ENCODE data around the gene CARD14.

CARD14 gene

DNA sequence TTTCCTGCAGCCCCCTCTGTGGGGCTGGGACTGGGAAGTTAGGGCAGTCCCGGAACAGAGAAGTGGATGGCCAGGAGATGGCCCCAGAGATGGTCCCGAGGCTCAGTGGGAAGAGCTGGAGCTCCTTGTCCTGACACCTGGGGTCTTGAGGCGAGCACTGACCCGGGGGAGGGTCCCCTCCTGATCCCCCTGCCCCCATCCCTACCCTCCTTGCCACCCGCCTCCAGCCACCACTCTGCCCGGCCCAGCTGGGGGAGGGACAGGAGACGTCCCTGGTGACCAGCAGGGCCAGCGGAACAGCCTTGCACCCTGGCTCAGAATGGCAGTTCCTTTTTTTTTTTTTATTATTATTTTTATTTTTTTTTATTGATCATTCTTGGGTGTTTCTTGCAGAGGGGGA, 76.9 kb downstream of the CARD14 start:
- Histone ChIP-seq H2AFZ (ENCODE audit: low read length) (no peak overlapping the region), H3F3A (ENCODE audit: low read depth) (no peaks in the 10 kb centered on the region), H3K27me3 (ENCODE audit: insufficient read depth, low read length, poor library complexity, severe bottlenecking) (no peaks in the 10 kb centered on the region), H3K36me3 (ENCODE audit: insufficient read depth, low read length) (no peaks in the 10 kb centered on the region), H3K79me2 (ENCODE audit: insufficient read depth, low read length) (no peaks in the 10 kb centered on the region), H3K4me2 (ENCODE audit: low read depth, low read length, poor library complexity, severe bottlenecking) (no peak overlapping the region), H3K9ac (ENCODE audit: low read depth, low read length, poor library complexity, severe bottlenecking) (no peak overlapping the region), H3K4me3 (ENCODE audit: low read length, poor library complexity, severe bottlenecking) (no peak overlapping the region), H4K20me1 (ENCODE audit: insufficient read depth, low read length, poor library complexity, severe bottlenecking) (no peaks in the 10 kb centered on the region), H3K9me2 (replicated peaks; ENCODE audit: low read depth, low read length) (no peaks in the 10 kb centered on the region), H3K9me3 (ENCODE audit: insufficient read depth, low read depth, low read length) (no peaks in the 10 kb centered on the region), H3K4me1 (ENCODE audit: insufficient read depth, low read length, poor library complexity, severe bottlenecking) (no peaks in the 10 kb centered on the region)
- TF ChIP-seq EZH2phosphoT487 (IDR thresholded peaks at IDR 0.05; ENCODE audit: borderline replicate concordance) (no peak), CTCF (conservative IDR thresholded peaks at IDR 0.05; ENCODE audit: low read length) (no peak)

DNA sequence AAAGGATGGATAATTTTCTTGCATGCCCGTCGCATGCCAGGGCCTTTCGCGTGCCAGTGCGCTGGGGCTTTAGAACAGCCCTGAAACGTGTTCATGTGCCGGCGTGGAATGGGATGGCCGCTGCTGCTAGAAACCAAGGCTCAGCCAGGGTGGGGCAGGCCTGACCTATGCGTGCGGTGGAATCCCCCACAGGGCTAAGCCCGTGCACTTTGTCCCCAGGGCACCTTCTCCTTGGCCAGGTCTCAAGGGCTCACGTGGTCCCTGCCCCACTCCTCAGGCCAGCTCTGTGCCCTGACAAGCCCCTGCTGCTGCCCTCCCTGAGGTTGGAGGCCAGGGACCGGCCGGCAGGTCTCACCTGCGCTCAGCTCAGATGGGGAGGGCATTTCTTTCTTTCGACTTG, 77.7 kb downstream of the CARD14 start:
- H3K36me3 ChIP-seq (ENCODE audit: insufficient read depth, low read length): no peaks in the 10 kb centered on the region
- no peak overlapping the region for H2AFZ ChIP-seq (ENCODE audit: low read length)
- no peaks in the 10 kb centered on the region for H4K20me1 ChIP-seq (ENCODE audit: insufficient read depth, low read length, poor library complexity, severe bottlenecking)
- no peaks in the 10 kb centered on the region for H3K9me2 ChIP-seq (replicated peaks; ENCODE audit: low read depth, low read length)
- H3K27me3 ChIP-seq (ENCODE audit: insufficient read depth, low read length, poor library complexity, severe bottlenecking): no peaks in the 10 kb centered on the region
- no peaks in the 10 kb centered on the region for H3K4me1 ChIP-seq (ENCODE audit: insufficient read depth, low read length, poor library complexity, severe bottlenecking)
- no peaks in the 10 kb centered on the region for H3F3A ChIP-seq (ENCODE audit: low read depth)
- no peaks in the 10 kb centered on the region for H3K79me2 ChIP-seq (ENCODE audit: insufficient read depth, low read length)
- no peak for TF ChIP-seq EZH2phosphoT487 (IDR thresholded peaks at IDR 0.05; ENCODE audit: borderline replicate concordance)
- no peak for TF ChIP-seq CTCF (conservative IDR thresholded peaks at IDR 0.05; ENCODE audit: low read length)
- H3K9ac ChIP-seq (ENCODE audit: low read depth, low read length, poor library complexity, severe bottlenecking): no peak overlapping the region
- no peaks in the 10 kb centered on the region for H3K9me3 ChIP-seq (ENCODE audit: insufficient read depth, low read depth, low read length)
- H3K4me3 ChIP-seq (ENCODE audit: low read length, poor library complexity, severe bottlenecking): no peak overlapping the region
- no peak overlapping the region for H3K4me2 ChIP-seq (ENCODE audit: low read depth, low read length, poor library complexity, severe bottlenecking)

DNA sequence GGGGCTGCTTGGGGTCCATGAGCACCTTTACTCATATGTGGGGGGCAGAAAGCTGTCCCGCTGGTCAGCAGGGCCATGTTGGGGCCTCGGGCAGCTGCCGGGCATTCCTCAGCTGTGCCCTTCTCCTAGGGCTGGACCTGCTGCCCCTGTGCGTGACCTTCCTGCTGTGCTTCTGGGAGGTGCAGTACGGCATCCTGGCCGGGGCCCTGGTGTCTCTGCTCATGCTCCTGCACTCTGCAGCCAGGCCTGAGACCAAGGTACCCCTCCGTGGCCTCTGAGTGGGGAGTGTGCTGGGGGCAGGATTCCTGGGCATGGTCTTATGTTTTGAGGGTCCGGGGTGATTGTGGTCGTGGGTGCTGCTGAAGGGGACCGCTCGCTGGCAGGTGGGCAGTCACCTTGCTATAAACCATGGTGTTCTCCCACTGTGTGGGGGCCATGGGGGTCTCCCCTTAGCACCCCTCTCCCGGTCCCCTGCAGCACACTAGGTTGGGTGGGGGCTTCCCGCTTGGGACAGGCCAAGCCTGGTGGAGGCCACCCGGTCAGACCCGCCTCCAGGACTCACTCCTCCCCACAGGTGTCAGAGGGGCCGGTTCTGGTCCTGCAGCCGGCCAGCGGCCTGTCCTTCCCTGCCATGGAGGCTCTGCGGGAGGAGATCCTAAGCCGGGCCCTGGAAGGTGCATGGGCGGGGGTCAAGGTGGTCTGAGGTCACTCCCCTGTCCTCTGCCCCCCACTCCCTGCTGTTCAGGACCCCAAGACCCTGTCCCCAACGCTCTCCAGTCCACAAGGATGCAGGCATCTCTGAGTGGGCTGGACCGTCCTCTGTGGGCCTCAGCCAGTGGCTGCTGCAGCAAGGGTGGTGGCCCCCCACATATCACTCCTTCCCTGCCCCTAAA, 78.4 kb downstream of the CARD14 start:
- no peaks in the 10 kb centered on the region for H3K9me3 ChIP-seq (ENCODE audit: insufficient read depth, low read depth, low read length)
- no peak for TF ChIP-seq CTCF (conservative IDR thresholded peaks at IDR 0.05; ENCODE audit: low read length)
- no peak for TF ChIP-seq EZH2phosphoT487 (IDR thresholded peaks at IDR 0.05; ENCODE audit: borderline replicate concordance)
- H4K20me1 ChIP-seq (ENCODE audit: insufficient read depth, low read length, poor library complexity, severe bottlenecking): no peaks in the 10 kb centered on the region
- no peaks in the 10 kb centered on the region for H3K36me3 ChIP-seq (ENCODE audit: insufficient read depth, low read length)
- no peak overlapping the region for H3K4me2 ChIP-seq (ENCODE audit: low read depth, low read length, poor library complexity, severe bottlenecking)
- H3K4me1 ChIP-seq (ENCODE audit: insufficient read depth, low read length, poor library complexity, severe bottlenecking): no peaks in the 10 kb centered on the region
- H2AFZ ChIP-seq (ENCODE audit: low read length): no peak overlapping the region
- H3K9me2 ChIP-seq (replicated peaks; ENCODE audit: low read depth, low read length): no peaks in the 10 kb centered on the region
- H3K9ac ChIP-seq (ENCODE audit: low read depth, low read length, poor library complexity, severe bottlenecking): no peak overlapping the region
- H3K27me3 ChIP-seq (ENCODE audit: insufficient read depth, low read length, poor library complexity, severe bottlenecking): no peaks in the 10 kb centered on the region
- H3K79me2 ChIP-seq (ENCODE audit: insufficient read depth, low read length): no peaks in the 10 kb centered on the region
- H3F3A ChIP-seq (ENCODE audit: low read depth): no peaks in the 10 kb centered on the region
- no peak overlapping the region for H3K4me3 ChIP-seq (ENCODE audit: low read length, poor library complexity, severe bottlenecking)
